GM18868 (cell line): Measurements from ENCODE around the gene CNGA4.
"Not testable (repeated sequence)": the region's sequence is repeated elsewhere in the genome, so short reads cannot be mapped to it uniquely, and the experiment has no call there.

Experiments
- ATAC-seq: cut with Tn5 transposase; IDR thresholded peaks from one replicate; pipeline ENCODE4 v1.9.1; 2021; ENCODE audit warnings: mild to moderate bottlenecking, moderate library complexity; ENCODE audit not compliant: unreplicated experiment

Gene CNGA4

GRCh38 chr11:6258571-6259081, 19.7 kb downstream of the CNGA4 start:
- ATAC-seq: no peak

- ATAC-seq: no peak
Measured at GRCh38 chr11:6260207-6260726, 21.4 kb downstream of the CNGA4 start.

DNA sequence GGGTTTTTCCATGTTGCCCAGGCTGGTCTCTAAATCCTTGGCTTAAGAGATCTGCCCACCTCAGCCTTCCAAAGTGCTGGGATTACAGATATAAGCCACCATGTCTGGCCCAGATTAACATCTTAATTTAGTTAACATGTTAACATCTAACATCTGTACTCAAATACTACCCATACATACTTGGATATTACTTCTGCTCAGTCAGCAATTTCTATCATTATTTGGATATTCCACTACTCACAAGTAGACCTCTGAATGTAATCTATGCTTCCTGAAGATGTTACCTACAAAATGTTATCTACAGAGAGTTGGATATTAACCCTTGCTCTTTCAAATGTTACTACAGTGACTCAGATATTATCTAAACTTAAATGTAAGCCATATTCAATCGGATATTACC, 24.8 kb downstream of the CNGA4 start:
- no peak for ATAC-seq

- no peak for ATAC-seq
Measured at GRCh38 chr11:6268820-6269219, 29.9 kb downstream of the CNGA4 start.

- ATAC-seq: no peak
Measured at GRCh38 chr11:6269994-6270393, 31.1 kb downstream of the CNGA4 start.

DNA sequence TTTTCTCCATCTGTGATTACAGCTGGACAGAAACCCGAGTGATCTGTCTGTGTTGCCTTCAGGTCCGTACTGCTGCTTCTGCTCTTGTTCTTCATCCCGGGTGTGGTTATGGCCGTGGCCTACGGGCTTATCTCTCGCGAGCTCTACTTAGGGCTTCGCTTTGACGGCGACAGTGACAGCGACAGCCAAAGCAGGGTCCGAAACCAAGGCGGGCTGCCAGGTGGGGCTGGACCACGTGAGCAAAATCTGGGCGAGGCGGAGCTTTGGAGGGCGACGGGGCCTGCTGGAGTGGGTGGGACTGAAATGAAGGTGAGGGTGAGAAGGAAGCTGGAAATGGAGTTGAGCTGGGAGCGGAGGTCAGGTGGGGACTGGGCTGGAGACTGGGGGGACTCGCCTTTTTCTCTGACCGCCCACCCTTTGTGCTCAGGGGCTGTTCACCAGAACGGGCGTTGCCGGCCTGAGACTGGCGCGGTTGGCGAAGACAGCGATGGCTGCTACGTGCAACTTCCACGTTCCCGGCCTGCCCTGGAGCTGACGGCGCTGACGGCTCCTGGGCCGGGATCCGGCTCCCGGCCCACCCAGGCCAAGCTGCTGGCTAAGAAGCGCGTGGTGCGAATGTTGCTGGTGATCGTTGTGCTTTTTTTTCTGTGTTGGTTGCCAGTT, 31.8 kb downstream of the CNGA4 start:
- no peak for ATAC-seq

DNA sequence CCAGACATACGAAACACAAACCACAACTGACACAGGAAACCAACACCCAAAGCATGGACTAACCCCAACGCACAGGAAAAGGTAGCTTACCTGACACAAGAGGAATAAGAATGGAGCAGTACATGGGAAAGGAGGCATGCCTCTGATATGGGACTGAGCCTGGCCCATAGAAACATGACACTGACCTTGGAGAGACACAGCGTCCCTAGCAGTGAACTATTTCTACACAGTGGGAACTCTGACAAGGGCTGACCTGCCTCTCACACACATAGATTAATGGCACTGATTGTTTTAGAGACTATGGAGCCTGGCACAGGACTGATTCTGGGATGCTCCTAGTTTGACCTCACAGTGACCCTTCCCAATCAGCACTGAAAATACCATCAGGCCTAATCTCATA, 32.7 kb downstream of the CNGA4 start:
- ATAC-seq: no peak

DNA sequence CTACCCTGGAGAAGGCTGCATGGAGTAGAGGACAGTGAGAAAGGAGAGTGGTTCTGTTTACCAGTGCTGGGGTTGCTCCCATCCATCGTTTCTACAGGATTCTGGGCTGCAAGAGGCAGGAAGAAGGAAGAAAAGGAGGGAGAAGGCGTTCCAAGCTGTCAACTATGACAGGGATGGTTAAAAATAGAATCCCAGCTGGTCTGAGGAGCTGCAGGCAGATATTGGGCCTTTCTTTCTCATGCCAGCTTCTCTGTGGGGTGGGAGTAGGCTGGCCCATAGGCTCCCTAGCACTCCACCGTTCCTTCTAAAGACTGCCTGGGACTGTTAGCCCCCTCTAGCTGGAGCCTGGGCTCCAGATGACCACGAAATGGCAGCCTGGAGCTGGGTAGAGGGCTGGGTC, 34.3 kb downstream of the CNGA4 start:
- no peak for ATAC-seq

- not testable (repeated sequence) for ATAC-seq
Measured at GRCh38 chr11:6280809-6281208, 41.9 kb downstream of the CNGA4 start.

- ATAC-seq: no peak
Measured at GRCh38 chr11:6283453-6284023, 44.6 kb downstream of the CNGA4 start.

- ATAC-seq: no peak
Measured at GRCh38 chr11:6284250-6284649, 45.4 kb downstream of the CNGA4 start.

DNA sequence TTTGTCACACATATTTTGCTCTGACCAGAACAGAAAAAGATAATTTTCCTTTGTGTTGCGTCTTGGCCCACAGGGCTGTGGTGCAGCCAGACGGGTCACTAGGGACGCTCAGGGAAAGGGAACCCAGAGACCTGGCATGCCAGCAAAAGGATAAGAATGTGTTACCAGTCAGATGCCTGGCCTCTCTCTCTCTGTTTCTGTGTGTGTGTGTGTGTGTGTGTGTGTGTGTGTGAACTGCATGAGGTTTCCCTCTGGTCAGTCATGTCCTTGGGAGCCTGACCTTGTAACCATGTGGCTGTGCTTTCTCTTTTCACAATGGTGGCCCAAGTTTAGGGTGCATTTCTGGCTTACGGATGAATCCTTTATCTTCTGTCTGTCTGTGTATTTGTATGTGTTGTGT, 46.1 kb downstream of the CNGA4 start:
- ATAC-seq: no peak
